CD4-positive, alpha-beta memory T cell (primary cell): Measurements from ENCODE around the gene SMCP. TPM values are rescaled to one million over a fixed set of nuclear protein-coding genes. Genes with fewer than 3 reads are reported as not detected.

Source experiments
- CTCF ChIA-PET: fragments of 350-600 bp; sonication (Branson Sonifier 250); formaldehyde crosslinking; loops from one replicate; lab custom pipeline; 2021; ENCODE audit warnings: inconsistent platforms; ENCODE audit not compliant: partially characterized antibody; lab: Charles Lee
- POLR2A ChIA-PET: fragments of 350-600 bp; sonication (Branson Sonifier 250); formaldehyde crosslinking; loops from one replicate; lab custom pipeline; 2021; ENCODE audit not compliant: partially characterized antibody; lab: Charles Lee
- DNase-seq, 5 donors: peaks; one replicate each; pipeline versions ENCODE4 v3.0.0 to v3.0.0-alpha.2; 2020 to 2022; ENCODE audit warnings: mixed read lengths in 1 of 5
- H3K27ac ChIP-seq: one replicate; pipeline ENCODE4 v1.7.0; 2013; ENCODE audit warnings: low read depth, low read length
- H3K27me3 ChIP-seq: 2 replicates; pipeline ENCODE4 v1.7.0; 2013; ENCODE audit warnings: mild to moderate bottlenecking, low read length, moderate library complexity; ENCODE audit not compliant: insufficient read depth
- H3K36me3 ChIP-seq: 2 replicates; pipeline ENCODE4 v1.7.0; 2013; ENCODE audit warnings: mild to moderate bottlenecking, low read length, moderate library complexity; ENCODE audit not compliant: insufficient read depth
- H3K4me1 ChIP-seq: 2 replicates; pipeline ENCODE4 v1.7.0; 2013; ENCODE audit warnings: mild to moderate bottlenecking, low read length, moderate library complexity; ENCODE audit not compliant: insufficient read depth
- H3K4me3 ChIP-seq, 2 donors: one replicate each; pipeline ENCODE4 v1.7.0; 2013; ENCODE audit warnings: low read length in 2 of 2, mild to moderate bottlenecking in 1 of 2
- H3K9me3 ChIP-seq, 2 donors: one replicate each; pipeline ENCODE4 v1.7.0; 2013; ENCODE audit warnings: low read length in 2 of 2, control low read depth in 1 of 2; ENCODE audit not compliant: control insufficient read depth in 1 of 2
- H3K27ac Mint-ChIP-seq, 7 donors: one replicate each; pipeline ENCODE4 v1.8.0; 2020 to 2021; ENCODE audit warnings: mixed read lengths in 7 of 7, mild to moderate bottlenecking in 6 of 7, inconsistent platforms in 3 of 7, moderate library complexity in 3 of 7
- H3K27me3 Mint-ChIP-seq, 2 donors: one replicate each; pipeline ENCODE4 v1.8.0; 2020 to 2021; ENCODE audit warnings: mixed read lengths in 2 of 2
- H3K36me3 Mint-ChIP-seq, 2 donors: one replicate each; pipeline ENCODE4 v1.8.0; 2020 to 2021; ENCODE audit warnings: mixed read lengths in 2 of 2, inconsistent platforms in 1 of 2, mild to moderate bottlenecking in 1 of 2
- H3K4me1 Mint-ChIP-seq, 4 donors: one replicate each; pipeline ENCODE4 v1.8.0; 2020 to 2021; ENCODE audit warnings: mixed read lengths in 4 of 4, mild to moderate bottlenecking in 1 of 4
- H3K4me3 Mint-ChIP-seq, 8 donors: one replicate each; pipeline ENCODE4 v1.8.0; 2020 to 2021; ENCODE audit warnings: mixed read lengths in 8 of 8, mild to moderate bottlenecking in 7 of 8, moderate library complexity in 6 of 8, inconsistent platforms in 3 of 8
- H3K9me3 Mint-ChIP-seq, 8 donors: one replicate each; pipeline ENCODE4 v1.8.0; 2020 to 2021; ENCODE audit warnings: mixed read lengths in 8 of 8, mild to moderate bottlenecking in 5 of 8, inconsistent platforms in 3 of 8, moderate library complexity in 1 of 8
- intact Hi-C: fragments of 100-400 bp; cut with micrococcal nuclease; formaldehyde crosslinking; loops from one replicate; pipeline ENCODE4 v1.15.1; 2023
- polyA plus RNA-seq, 2 donors: library from polyadenylated mRNA; unstranded; fragments of 300-500 nt; fragmentation: Illumina TruSeq; gene quantifications; one replicate each; pipeline ENCODE4 v1.2.3, GENCODE V29; 2021
- total RNA-seq, 2 experiments: library from RNA; stranded (reverse); gene quantifications; one replicate each; pipeline ENCODE4 v1.2.3, GENCODE V29; 2021

Gene SMCP
- total and polyA plus RNA-seq, 4 experiments from 2014 or later: not detected

DNA sequence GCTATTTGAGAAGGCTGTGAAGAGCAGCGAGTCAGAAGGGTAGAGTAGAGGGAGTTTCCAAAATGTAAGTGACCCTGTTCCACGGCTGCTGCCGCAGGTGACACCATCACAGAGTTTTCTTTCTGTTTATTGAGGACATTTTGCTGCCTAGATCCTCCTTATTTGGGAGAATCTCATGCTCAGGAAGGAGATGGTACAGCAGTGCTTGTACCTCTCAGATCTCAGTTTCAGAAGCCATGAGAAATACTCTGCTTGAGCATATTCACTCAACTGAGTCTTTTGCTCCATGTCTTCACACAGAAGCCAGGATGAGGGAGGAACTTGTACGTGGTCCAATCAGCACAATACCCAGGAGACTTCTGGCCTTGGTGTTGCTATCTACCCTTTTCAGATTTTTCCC is 16.7 kb upstream of the SMCP start:
- DNase-seq: no peak
- ChIA-PET POLR2A (no interaction called here), CTCF (interaction anchor here (0.9 to 1.1 kb wide), 3 partner anchors 9 to 12 kb away, joined by 3 to 4 read pairs (median 3); no protein-coding TSS in a partner anchor)
- Histone ChIP-seq H3K27me3 (no peaks in the 10 kb centered on the region), H3K9me3 (no peaks in the 10 kb centered on the region), H3K36me3 (no peaks in the 10 kb centered on the region), H3K4me1 (no peaks in the 10 kb centered on the region), H3K4me3 (no peak overlapping the region), H3K27ac (no peak overlapping the region)
- H3K27me3 Mint-ChIP-seq: peaks cover 3 to 10% of the 10 kb centered on the region in 2 donors
- H3K9me3 Mint-ChIP-seq: no peaks in the 10 kb centered on the region
- no peak overlapping the region for H3K4me3 Mint-ChIP-seq
- H3K27ac Mint-ChIP-seq: no peak overlapping the region
- no peaks in the 10 kb centered on the region for H3K36me3 Mint-ChIP-seq
- H3K4me1 Mint-ChIP-seq: no peaks in the 10 kb centered on the region
- intact Hi-C loops: no loop called here

DNA sequence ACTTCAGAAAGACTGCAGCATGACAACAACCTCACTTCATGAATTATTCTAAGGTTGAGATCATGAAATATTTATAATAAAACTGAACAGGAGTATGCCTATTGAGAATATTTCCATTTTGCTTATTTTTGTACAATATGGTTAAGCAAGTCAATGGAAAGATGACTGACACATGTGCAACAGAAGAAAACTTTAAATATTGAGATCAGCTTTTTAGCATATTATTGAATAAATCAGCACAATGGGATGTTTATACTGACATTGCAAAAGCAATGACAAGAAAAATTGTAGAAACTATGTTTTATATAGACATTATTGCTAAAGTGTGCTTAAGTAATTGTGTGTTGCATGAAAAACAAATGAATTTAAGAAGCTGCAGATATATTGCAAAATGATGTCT is 13.7 kb upstream of the SMCP start:
- no peaks in the 10 kb centered on the region for H3K36me3 ChIP-seq
- H3K27me3 Mint-ChIP-seq: peaks cover 1 to 4% of the 10 kb centered on the region in 2 donors
- H3K4me1 ChIP-seq: no peaks in the 10 kb centered on the region
- no peak for DNase-seq
- no peak overlapping the region for H3K4me3 Mint-ChIP-seq
- H3K9me3 ChIP-seq: no peaks in the 10 kb centered on the region
- H3K4me1 Mint-ChIP-seq: no peaks in the 10 kb centered on the region
- H3K36me3 Mint-ChIP-seq: no peaks in the 10 kb centered on the region
- no peak overlapping the region for H3K27ac Mint-ChIP-seq
- no peak overlapping the region for H3K27ac ChIP-seq
- H3K4me3 ChIP-seq: no peak overlapping the region
- intact Hi-C loops: no loop called here
- H3K9me3 Mint-ChIP-seq: no peaks in the 10 kb centered on the region
- CTCF ChIA-PET: no interaction called here
- H3K27me3 ChIP-seq: no peaks in the 10 kb centered on the region
- POLR2A ChIA-PET: no interaction called here

DNA sequence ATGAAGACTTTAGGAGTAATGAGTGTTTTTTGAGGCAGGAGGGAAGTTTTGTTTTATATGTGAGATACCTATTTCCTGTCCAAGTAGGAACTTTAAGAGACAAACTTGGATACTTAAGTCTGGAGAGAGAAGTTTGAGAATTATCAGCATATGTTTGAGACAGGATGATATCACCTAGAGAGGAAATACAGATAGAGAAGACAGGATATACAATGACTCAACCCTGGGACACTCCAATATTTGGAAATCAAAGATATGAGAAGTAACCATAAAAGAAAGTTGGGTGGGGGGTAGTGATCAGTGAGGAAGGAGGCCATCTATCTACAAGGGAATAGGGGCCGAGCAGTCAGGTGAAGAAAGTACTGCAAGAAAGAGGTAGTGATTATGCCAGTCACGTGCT is 11.8 kb upstream of the SMCP start:
- H3K4me3 ChIP-seq: no peak overlapping the region
- H3K9me3 ChIP-seq: no peaks in the 10 kb centered on the region
- peaks cover 0 to 1% (median 0%) of the 10 kb centered on the region in 4 donors for H3K4me1 Mint-ChIP-seq
- no peak for DNase-seq
- H3K4me3 Mint-ChIP-seq: no peak overlapping the region
- H3K9me3 Mint-ChIP-seq: no peaks in the 10 kb centered on the region
- H3K27me3 ChIP-seq: no peaks in the 10 kb centered on the region
- H3K27ac ChIP-seq: no peak overlapping the region
- H3K27ac Mint-ChIP-seq: no peak overlapping the region
- intact Hi-C loops: no loop called here
- ChIA-PET POLR2A (no interaction called here), CTCF (no interaction called here)
- H3K36me3 ChIP-seq: no peaks in the 10 kb centered on the region
- no peaks in the 10 kb centered on the region for H3K4me1 ChIP-seq
- no peaks in the 10 kb centered on the region for H3K36me3 Mint-ChIP-seq
- peaks cover 0 to 3% of the 10 kb centered on the region in 2 donors for H3K27me3 Mint-ChIP-seq

DNA sequence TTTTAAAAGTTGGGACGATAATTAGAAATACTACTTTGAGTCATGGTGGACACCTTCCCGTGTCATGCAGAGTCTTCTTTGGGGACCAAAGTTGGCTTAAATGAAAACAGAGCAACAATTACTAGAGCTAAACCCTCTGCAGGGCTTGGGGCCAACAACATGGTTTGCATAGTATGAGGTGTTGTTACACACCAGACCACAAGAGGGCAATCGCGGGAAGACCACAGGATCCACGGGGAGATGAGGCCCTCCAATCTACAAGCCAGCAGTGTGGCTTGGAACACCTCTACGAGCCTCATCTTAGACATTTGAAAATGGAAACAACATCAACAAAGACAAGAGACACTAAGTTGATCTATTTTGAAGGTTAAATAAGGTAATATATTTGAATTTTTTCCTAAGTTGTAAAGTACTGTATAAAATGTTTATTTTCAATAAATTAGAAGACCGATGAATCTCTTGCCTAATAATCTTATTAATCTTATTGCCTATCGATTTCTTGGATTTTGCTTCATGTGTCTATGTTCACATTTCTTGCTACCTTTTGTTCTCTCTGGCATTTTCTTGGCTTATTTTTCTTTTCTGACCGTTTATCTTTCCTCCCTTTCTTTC is 8.2 kb upstream of the SMCP start:
- CTCF ChIA-PET: interaction anchor here (0.6 to 1.7 kb wide), 8 partner anchors 8 to 421 kb away, joined by 3 to 5 read pairs (median 3); partner anchors contain the start of gene SMCP
- H3K27me3 ChIP-seq: no peaks in the 10 kb centered on the region
- no peaks in the 10 kb centered on the region for H3K4me1 ChIP-seq
- Mint-ChIP-seq H3K36me3 (no peaks in the 10 kb centered on the region), H3K4me3 (no peak overlapping the region), H3K4me1 (peaks cover 0 to 1% (median 0%) of the 10 kb centered on the region in 4 donors), H3K27me3 (peaks cover 5 to 6% of the 10 kb centered on the region in 2 donors), H3K27ac (no peak overlapping the region), H3K9me3 (no peaks in the 10 kb centered on the region)
- no peak overlapping the region for H3K27ac ChIP-seq
- H3K4me3 ChIP-seq: no peak overlapping the region
- POLR2A ChIA-PET: no interaction called here
- DNase-seq: peak; percentile 31 to 50 (median 38)
- intact Hi-C loops: no loop called here
- no peaks in the 10 kb centered on the region for H3K9me3 ChIP-seq
- no peaks in the 10 kb centered on the region for H3K36me3 ChIP-seq

DNA sequence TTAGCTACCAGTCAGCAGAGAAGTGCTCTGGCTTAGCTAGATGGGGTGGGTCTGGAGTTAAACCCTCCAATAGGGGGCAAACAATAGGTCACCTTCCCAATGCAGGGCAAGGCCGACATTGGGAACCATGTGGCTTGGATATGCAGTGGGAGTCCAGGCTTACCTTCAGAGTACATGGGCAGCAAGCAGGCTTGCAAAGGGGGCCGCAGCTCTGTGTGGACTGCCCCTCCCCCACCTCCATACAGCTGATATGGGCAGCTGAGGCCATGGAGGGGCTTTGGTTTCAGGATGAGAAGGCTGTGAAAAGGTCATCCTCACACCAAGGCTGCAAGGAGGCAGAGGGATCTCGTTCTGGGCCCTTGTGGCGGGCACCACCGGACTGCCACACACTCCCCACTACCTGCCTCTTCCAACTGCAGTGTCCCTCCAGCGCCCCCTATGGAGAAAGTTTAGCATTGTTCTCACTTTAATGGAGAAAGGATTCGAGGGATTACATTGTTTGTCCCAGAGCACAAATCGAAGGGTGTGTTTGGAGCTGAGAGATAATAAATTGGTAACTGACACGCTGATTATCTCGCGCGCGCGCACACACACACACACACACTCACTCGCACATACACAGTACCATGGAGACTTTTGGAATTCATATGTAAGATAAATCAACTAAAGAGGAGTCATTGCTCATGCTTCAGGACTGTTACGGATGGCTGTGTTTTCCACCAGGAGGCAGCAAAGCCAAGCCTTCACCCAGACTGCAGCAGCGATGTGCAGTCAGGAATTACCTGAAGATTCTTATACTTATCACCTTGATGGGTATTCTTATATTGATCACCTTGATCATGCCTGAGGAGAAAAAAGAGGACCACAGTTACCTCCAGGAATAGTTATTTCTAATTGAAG is 7.0 kb upstream of the SMCP start:
- Mint-ChIP-seq H3K27ac (no peak overlapping the region), H3K4me3 (no peak overlapping the region), H3K27me3 (peaks cover 8 to 11% of the 10 kb centered on the region in 2 donors), H3K4me1 (peaks cover 0 to 1% (median 0%) of the 10 kb centered on the region in 4 donors), H3K9me3 (no peaks in the 10 kb centered on the region), H3K36me3 (no peaks in the 10 kb centered on the region)
- Histone ChIP-seq H3K27ac (no peak overlapping the region), H3K9me3 (no peaks in the 10 kb centered on the region), H3K27me3 (no peaks in the 10 kb centered on the region), H3K4me3 (no peak overlapping the region), H3K4me1 (no peaks in the 10 kb centered on the region), H3K36me3 (no peaks in the 10 kb centered on the region)
- DNase-seq: no peak
- intact Hi-C loops: no loop called here
- ChIA-PET POLR2A (no interaction called here), CTCF (interaction anchor here (0.8 to 1.7 kb wide), 7 partner anchors 8 to 416 kb away, joined by 3 to 5 read pairs (median 3); no protein-coding TSS in a partner anchor)

DNA sequence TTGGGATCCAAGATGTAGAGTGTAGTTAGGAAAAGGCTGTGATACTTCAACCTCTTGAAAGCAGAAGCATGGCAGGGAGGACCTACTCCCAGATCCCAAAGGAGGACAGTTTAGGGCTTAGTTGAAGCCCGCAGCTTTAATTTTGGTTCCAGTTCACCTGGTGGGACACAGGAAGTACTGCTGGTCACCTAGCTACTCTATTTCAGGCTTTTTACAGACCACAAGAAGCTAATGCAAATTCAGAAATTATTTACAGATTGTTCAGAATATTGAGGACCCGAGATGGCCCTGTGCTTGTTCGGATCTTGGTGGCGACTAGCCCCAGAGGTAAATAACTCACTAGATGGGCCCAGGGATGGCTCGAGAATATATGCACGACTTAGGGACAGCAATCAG is 6.4 kb upstream of the SMCP start:
- CTCF ChIA-PET: no interaction called here
- DNase-seq: no peak
- no peak overlapping the region for H3K4me3 ChIP-seq

DNA sequence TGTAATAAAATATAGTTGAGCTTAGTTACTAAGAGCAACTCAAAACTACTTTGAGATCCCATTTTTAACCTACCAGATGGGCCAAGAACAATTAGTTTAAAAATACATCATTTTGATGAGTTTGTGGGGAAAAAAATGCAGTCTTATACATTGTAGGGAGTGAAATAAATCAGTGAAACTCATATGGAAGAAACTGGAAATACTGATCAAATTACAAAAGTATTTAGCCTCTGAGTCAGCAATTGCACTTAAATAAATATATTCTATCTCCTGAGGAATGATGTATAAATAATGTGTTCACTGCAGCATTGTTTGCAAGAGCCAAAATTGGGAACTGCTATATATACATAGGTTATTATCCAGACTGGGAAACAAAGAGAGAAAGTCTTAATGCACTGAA is 4.6 kb upstream of the SMCP start:
- Mint-ChIP-seq H3K4me1 (peaks cover 0 to 1% (median 0%) of the 10 kb centered on the region in 4 donors), H3K27ac (no peak overlapping the region), H3K4me3 (no peak overlapping the region), H3K36me3 (no peaks in the 10 kb centered on the region), H3K27me3 (peaks cover 14% of the 10 kb centered on the region in 2 donors), H3K9me3 (no peaks in the 10 kb centered on the region)
- Histone ChIP-seq H3K4me1 (no peaks in the 10 kb centered on the region), H3K9me3 (no peaks in the 10 kb centered on the region), H3K27me3 (no peaks in the 10 kb centered on the region), H3K36me3 (no peaks in the 10 kb centered on the region), H3K4me3 (no peak overlapping the region), H3K27ac (no peak overlapping the region)
- CTCF ChIA-PET: no interaction called here
- intact Hi-C loops: no loop called here
- DNase-seq: no peak
- POLR2A ChIA-PET: no interaction called here

More for the DNA sequence above, 6.4 kb upstream of the SMCP start:
- no peaks in the 10 kb centered on the region for H3K9me3 ChIP-seq
- Mint-ChIP-seq H3K4me1 (peaks cover 0 to 1% (median 0%) of the 10 kb centered on the region in 4 donors), H3K4me3 (no peak overlapping the region), H3K27ac (no peak overlapping the region), H3K36me3 (no peaks in the 10 kb centered on the region), H3K27me3 (peaks cover 8 to 11% of the 10 kb centered on the region in 2 donors), H3K9me3 (no peaks in the 10 kb centered on the region)
- intact Hi-C loops: no loop called here
- no peaks in the 10 kb centered on the region for H3K4me1 ChIP-seq
- no peak overlapping the region for H3K27ac ChIP-seq
- POLR2A ChIA-PET: no interaction called here
- H3K27me3 ChIP-seq: no peaks in the 10 kb centered on the region
- H3K36me3 ChIP-seq: no peaks in the 10 kb centered on the region
